ENCODE data around the gene HOXD9. TPM values are rescaled to one million over a fixed set of nuclear protein-coding genes. Genes with fewer than 3 reads are reported as not detected.

HOXD9 gene
- total and polyA plus RNA-seq, 8 donors: 0.18 to 0.76 (median 0.49) TPM; not detected in 4

- intact Hi-C loops (cut with DNase I; ENCODE audit: low total_unique reads): no loop called here
- TF ChIP-seq EP300 (IDR thresholded peaks at IDR 0.05) (no peak), POLR2A (IDR thresholded peaks at IDR 0.05) (no peak), POLR2AphosphoS5 (IDR thresholded peaks at IDR 0.05) (no peak)
- TF ChIP-seq, protein P1, sequence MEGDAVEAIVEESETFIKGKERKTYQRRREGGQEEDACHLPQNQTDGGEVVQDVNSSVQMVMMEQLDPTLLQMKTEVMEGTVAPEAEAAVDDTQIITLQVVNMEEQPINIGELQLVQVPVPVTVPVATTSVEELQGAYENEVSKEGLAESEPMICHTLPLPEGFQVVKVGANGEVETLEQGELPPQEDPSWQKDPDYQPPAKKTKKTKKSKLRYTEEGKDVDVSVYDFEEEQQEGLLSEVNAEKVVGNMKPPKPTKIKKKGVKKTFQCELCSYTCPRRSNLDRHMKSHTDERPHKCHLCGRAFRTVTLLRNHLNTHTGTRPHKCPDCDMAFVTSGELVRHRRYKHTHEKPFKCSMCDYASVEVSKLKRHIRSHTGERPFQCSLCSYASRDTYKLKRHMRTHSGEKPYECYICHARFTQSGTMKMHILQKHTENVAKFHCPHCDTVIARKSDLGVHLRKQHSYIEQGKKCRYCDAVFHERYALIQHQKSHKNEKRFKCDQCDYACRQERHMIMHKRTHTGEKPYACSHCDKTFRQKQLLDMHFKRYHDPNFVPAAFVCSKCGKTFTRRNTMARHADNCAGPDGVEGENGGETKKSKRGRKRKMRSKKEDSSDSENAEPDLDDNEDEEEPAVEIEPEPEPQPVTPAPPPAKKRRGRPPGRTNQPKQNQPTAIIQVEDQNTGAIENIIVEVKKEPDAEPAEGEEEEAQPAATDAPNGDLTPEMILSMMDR (IDR thresholded peaks at IDR 0.05): no peak
- 7 to 27% (median 13%) methylated on average over 18 to 28 of the region's 28 CpGs for WGBS, 5 donors
- Histone ChIP-seq H3K27ac (no peak overlapping the region), H3K4me1 (peaks cover 33 to 67% (median 45%) of the 10 kb centered on the region in 4 donors), H3K36me3 (no peaks in the 10 kb centered on the region), H3K9me3 (peaks cover 0 to 4% (median 0%) of the 10 kb centered on the region in 4 donors), H3K4me3 (no peak overlapping the region), H3K27me3 (peaks cover 64 to 100% (median 100%) of the 10 kb centered on the region in 3 donors)
- DNase-seq: no peak
Observed at GRCh38 chr2:176100547-176101140, 21.9 kb upstream of the HOXD9 start.

DNA sequence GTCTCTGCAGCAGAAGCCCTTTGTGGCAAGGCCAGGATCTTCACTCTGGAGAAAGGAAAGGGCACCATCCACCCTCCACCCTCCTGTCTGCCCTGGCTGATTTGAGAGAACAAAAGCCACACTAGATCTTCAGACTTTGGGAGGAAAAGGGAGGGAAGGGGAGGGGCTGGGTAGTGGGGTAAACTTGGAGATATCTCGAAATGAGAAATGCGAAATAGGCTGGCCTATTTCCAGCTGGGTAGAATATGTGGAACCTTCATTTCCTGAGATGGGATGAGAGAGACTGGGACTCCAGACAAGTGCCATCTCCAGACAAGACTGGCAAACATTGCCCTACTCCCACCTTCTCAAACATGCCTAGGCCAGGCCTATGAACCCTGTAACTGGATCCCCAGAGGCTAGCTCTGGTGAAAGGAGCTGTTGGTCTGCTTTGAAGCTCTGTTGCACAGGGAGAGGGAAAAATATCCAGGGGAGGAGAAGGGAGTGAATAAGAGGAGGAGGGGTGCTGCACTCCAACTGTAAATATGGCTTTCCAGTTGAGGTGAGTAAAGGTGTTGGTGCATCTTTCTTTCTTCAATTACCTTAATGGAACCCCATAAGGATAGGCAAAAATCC, 21.2 kb upstream of the HOXD9 start:
- peaks cover 31 to 71% (median 45%) of the 10 kb centered on the region in 4 donors for H3K4me1 ChIP-seq
- intact Hi-C loops (cut with DNase I; ENCODE audit: low total_unique reads): no loop called here
- no peaks in the 10 kb centered on the region for H3K36me3 ChIP-seq
- WGBS, 5 donors: 3 to 18% (median 11%) methylated on average over 2 of the region's 2 CpGs
- H3K27me3 ChIP-seq: peaks cover 65 to 100% (median 100%) of the 10 kb centered on the region in 3 donors
- H3K27ac ChIP-seq: no peak overlapping the region
- H3K9me3 ChIP-seq: peaks cover 0 to 4% (median 0%) of the 10 kb centered on the region in 4 donors
- TF ChIP-seq EP300 (IDR thresholded peaks at IDR 0.05) (no peak), POLR2AphosphoS5 (IDR thresholded peaks at IDR 0.05) (no peak), POLR2A (IDR thresholded peaks at IDR 0.05) (no peak)
- TF ChIP-seq, protein P1 (IDR thresholded peaks at IDR 0.05): no peak
- H3K4me3 ChIP-seq: no peak overlapping the region
- DNase-seq: no peak

GRCh38 chr2:176101842-176102241, 20.7 kb upstream of the HOXD9 start:
- intact Hi-C loops (cut with DNase I; ENCODE audit: low total_unique reads): no loop called here
- TF ChIP-seq, protein P1 (IDR thresholded peaks at IDR 0.05): no peak
- no peak for TF ChIP-seq EP300 (IDR thresholded peaks at IDR 0.05)
- no peak for TF ChIP-seq POLR2A (IDR thresholded peaks at IDR 0.05)
- no peak for TF ChIP-seq POLR2AphosphoS5 (IDR thresholded peaks at IDR 0.05)
- H3K27ac ChIP-seq: no peak overlapping the region
- H3K4me3 ChIP-seq: no peak overlapping the region
- DNase-seq: no peak
- H3K36me3 ChIP-seq: no peaks in the 10 kb centered on the region
- WGBS, 5 donors: 17 to 28% (median 20%) methylated on average over 5 of the region's 5 CpGs
- peaks cover 65 to 100% (median 100%) of the 10 kb centered on the region in 3 donors for H3K27me3 ChIP-seq
- H3K9me3 ChIP-seq: peaks cover 0 to 8% (median 0%) of the 10 kb centered on the region in 4 donors
- peaks cover 31 to 71% (median 45%) of the 10 kb centered on the region in 4 donors for H3K4me1 ChIP-seq

GRCh38 chr2:176102309-176102866, 20.1 kb upstream of the HOXD9 start:
- 13 to 17% (median 15%) methylated on average over 7 of the region's 7 CpGs for WGBS, 5 donors
- Histone ChIP-seq H3K9me3 (peaks cover 0 to 14% (median 0%) of the 10 kb centered on the region in 4 donors), H3K4me3 (no peak overlapping the region), H3K36me3 (no peaks in the 10 kb centered on the region), H3K27ac (no peak overlapping the region), H3K27me3 (peaks cover 64 to 100% (median 100%) of the 10 kb centered on the region in 3 donors), H3K4me1 (peaks cover 30 to 71% (median 45%) of the 10 kb centered on the region in 4 donors)
- intact Hi-C loops (cut with DNase I; ENCODE audit: low total_unique reads): no loop called here
- TF ChIP-seq, protein P1 (IDR thresholded peaks at IDR 0.05): no peak
- no peak for TF ChIP-seq POLR2A (IDR thresholded peaks at IDR 0.05)
- no peak for TF ChIP-seq POLR2AphosphoS5 (IDR thresholded peaks at IDR 0.05)
- TF ChIP-seq EP300 (IDR thresholded peaks at IDR 0.05): no peak
- no peak for DNase-seq

Measured in stomach (tissue), 9 donors.